Choroid plexus epithelial cell (primary cell): ENCODE data around the gene NDUFAF8.

ENCODE experiments used
- DNase-seq: peaks from one replicate; pipeline ENCODE4 v3.0.0-alpha.2; 2010; ENCODE audit warnings: low read depth
- H3K4me3 ChIP-seq: 2 replicates; pipeline ENCODE4 v1.5.1; 2011; ENCODE audit warnings: low read depth, mild to moderate bottlenecking, control low read depth, low read length, moderate library complexity
- CTCF ChIP-seq: conservative IDR thresholded peaks from 2 replicates; pipeline ENCODE4 v1.5.1; 2011; ENCODE audit warnings: low read depth, mild to moderate bottlenecking, control low read depth, inconsistent platforms, low read length, moderate library complexity

The NDUFAF8 gene

DNA sequence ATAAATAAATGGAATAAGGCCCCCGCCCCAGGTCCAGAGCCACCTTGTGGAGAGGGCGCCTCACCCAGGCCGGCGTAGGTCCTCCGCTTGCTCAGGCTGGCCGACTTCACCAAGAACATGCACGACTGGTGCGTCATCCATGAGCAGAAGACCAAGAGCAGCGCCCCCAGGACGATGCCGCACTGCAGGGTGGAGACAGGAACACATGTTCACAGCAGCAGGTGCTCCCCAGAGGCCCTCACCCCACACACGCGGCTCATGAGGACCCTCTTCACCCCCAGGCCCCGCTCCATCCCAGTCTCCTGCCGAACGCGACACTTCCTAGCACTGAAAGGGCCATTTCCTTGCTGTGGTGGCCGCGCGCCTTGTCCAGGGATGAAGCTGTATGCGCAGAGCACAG is 50.5 kb downstream of the NDUFAF8 start:
- no peak for TF ChIP-seq CTCF
- no peak overlapping the region for H3K4me3 ChIP-seq
- DNase-seq, result no peak

GRCh38 chr17:81290230-81290629 is 51.1 kb downstream of the NDUFAF8 start:
- no peak for DNase-seq
- TF ChIP-seq CTCF, result no peak
- no peak overlapping the region for H3K4me3 ChIP-seq
